Adrenal gland (tissue), 12 donors: ENCODE results near the gene CHST11. TPM values are rescaled to one million over a fixed set of nuclear protein-coding genes. Genes with fewer than 3 reads are reported as not detected.
"Not testable (repeated sequence)": the region's sequence is repeated elsewhere in the genome, so short reads cannot be mapped to it uniquely, and the experiment has no call there.

Source experiments
- DNase-seq, 7 donors: peaks; one replicate each; pipeline ENCODE4 v3.0.0-alpha.2; 2019 to 2020
- H3K27ac ChIP-seq, 5 donors: fragments of 200-600 bp; sonication (generic) in 4 of 5; 1 replicate in 3 of 5; 2 replicates in 2 of 5; pipeline versions ENCODE4 v1.5.1 to v1.8.0; 2016 to 2020; ENCODE audit warnings: mild to moderate bottlenecking in 1 of 5
- H3K27me3 ChIP-seq: fragments of 200-600 bp; 2 replicates; pipeline ENCODE4 v1.8.0; 2021
- H3K36me3 ChIP-seq, 2 donors: fragments of 200-600 bp; replicated peaks in 1 of 2; 1 replicate in 1 of 2; 2 replicates in 1 of 2; pipeline versions ENCODE4 v1.5.1 to v1.8.0; 2018 to 2022
- H3K4me1 ChIP-seq, 2 donors: fragments of 200-600 bp; replicated peaks in 1 of 2; 1 replicate in 1 of 2; 2 replicates in 1 of 2; pipeline versions ENCODE4 v1.5.1 to v1.8.0; 2018 to 2021
- H3K4me3 ChIP-seq, 4 donors: fragments of 200-600 bp; sonication (generic) in 3 of 4; one replicate each; pipeline ENCODE4 v1.5.1; 2016 to 2018
- H3K9me3 ChIP-seq, 3 donors: fragments of 200-600 bp; sonication (generic) in 1 of 3; replicated peaks in 1 of 3; 1 replicate in 2 of 3; 2 replicates in 1 of 3; pipeline versions ENCODE4 v1.5.1 to v1.8.0; 2016 to 2021
- CTCF ChIP-seq, 6 experiments: fragments of 450-650 bp in 4 of 6; fragments of 200-600 bp in 2 of 6; sonication (generic) in 1 of 6; IDR thresholded peaks; 1 replicate in 5 of 6; 2 replicates in 1 of 6; pipeline versions ENCODE4 v1.5.1 to v1.8.0; 2016 to 2021; ENCODE audit warnings: antibody characterized with exemption in 6 of 6, mild to moderate bottlenecking in 2 of 6, moderate library complexity in 1 of 6
- POLR2A ChIP-seq, 2 donors: fragments of 450-650 bp; IDR thresholded peaks; one replicate each; pipeline ENCODE4 v1.6.1; 2017; ENCODE audit warnings: antibody characterized with exemption in 2 of 2, mild to moderate bottlenecking in 2 of 2, moderate library complexity in 1 of 2
- WGBS, 4 donors: extraction: QIAGEN DNeasy Blood & Tissue Kit in 2 of 4; methylation state at CpG; one replicate each; pipeline versions ENCODE4 v1.1.5 to v1.1.7; 2013 to 2017; 5-methylcytosine and 5-hydroxymethylcytosine counted together
- intact Hi-C, 2 donors: fragments of 100-400 bp; cut with DNase I; formaldehyde crosslinking; loops; one replicate each; pipeline versions ENCODE4 v1.14.1 to v1.15.0; 2022 to 2023
- polyA plus RNA-seq, 3 donors: library from polyadenylated mRNA; stranded (reverse); fragments of 200-250 nt in 2 of 3; fragments of 350-450 nt in 1 of 3; fragmentation: Illumina TruSeq in 1 of 3; extraction: RNeasy Lipid Tissue Mini Kit (QIAGEN cat#74804) in 1 of 3; gene quantifications; one replicate each; pipeline ENCODE4 v1.2.3, GENCODE V29; 2013 to 2014
- total RNA-seq, 9 donors: library from RNA; depleted of rRNA in 4 of 9; stranded (reverse); fragments of >200 nt in 4 of 9; fragments of 120-200 nt in 1 of 9; fragmentation: NEBNext Ultra II Directional in 1 of 9; extraction: Animal tissue kit (Norgen Biotek cat#: 25700) in 1 of 9; gene quantifications; one replicate each; pipeline versions ENCODE4 v1.1.0 to v1.2.4, GENCODE V29; 2013 to 2023
- donor health status: healthy with polysubstance abuse.
- donor health status: Bipolar disorder and iron deficiency.
- donor health status: DM: yes; HTN: yes; CAD: no.
- donor health status: DM: no; HTN: no; CAD: no.
- donor health status: DM: no; HTN: no; CAD: no.
- donor health status: DM: yes; HTN: yes; CAD: no.

The CHST11 gene
- total and polyA plus RNA-seq, 12 donors = 6.2 to 95.1 (median 29.8) TPM

- Histone ChIP-seq H3K4me3 (no peak overlapping the region), H3K4me1 (peaks cover 0 to 18% of the 10 kb centered on the region in 2 donors), H3K27me3 (no peaks in the 10 kb centered on the region), H3K36me3 (no peaks in the 10 kb centered on the region), H3K9me3 (no peaks in the 10 kb centered on the region), H3K27ac (no peak overlapping the region)
- 94 to 100% (median 96%) methylated on average over 2 of the region's 2 CpGs for WGBS, 4 donors
- TF ChIP-seq CTCF (IDR thresholded peaks at IDR 0.05) (no peak), POLR2A (IDR thresholded peaks at IDR 0.05) (no peak)
- no peak for DNase-seq
- intact Hi-C loops = no loop called here
Observed at GRCh38 chr12:104743202-104743580, 286.4 kb downstream of the CHST11 start.

GRCh38 chr12:104743753-104744548, 287.2 kb downstream of the CHST11 start:
- H3K27ac ChIP-seq, H3K9me3 ChIP-seq, intact Hi-C loops, H3K27me3 ChIP-seq, H3K4me3 ChIP-seq, H3K36me3 ChIP-seq, DNase-seq: not testable (repeated sequence)
- H3K4me1 ChIP-seq = peaks cover 0 to 18% of the 10 kb centered on the region in 2 donors
- WGBS, 4 donors = 91 to 96% (median 94%) methylated on average over 6 of the region's 6 CpGs

GRCh38 chr12:104746467-104747088, 289.8 kb downstream of the CHST11 start:
- no peak for TF ChIP-seq CTCF (IDR thresholded peaks at IDR 0.05)
- no peak for TF ChIP-seq POLR2A (IDR thresholded peaks at IDR 0.05)
- Histone ChIP-seq H3K9me3 (no peaks in the 10 kb centered on the region), H3K27me3 (no peaks in the 10 kb centered on the region), H3K4me1 (peaks cover 0 to 19% of the 10 kb centered on the region in 2 donors), H3K27ac (no peak overlapping the region), H3K4me3 (no peak overlapping the region), H3K36me3 (no peaks in the 10 kb centered on the region)
- WGBS, 4 donors = 71 to 79% (median 77%) methylated on average over 6 of the region's 6 CpGs
- intact Hi-C loops = no loop called here
- no peak for DNase-seq

GRCh38 chr12:104747330-104747729, 290.6 kb downstream of the CHST11 start:
- Histone ChIP-seq H3K4me1 (peaks cover 0 to 19% of the 10 kb centered on the region in 2 donors), H3K36me3 (no peaks in the 10 kb centered on the region), H3K9me3 (no peaks in the 10 kb centered on the region), H3K27ac (no peak overlapping the region), H3K27me3 (no peaks in the 10 kb centered on the region), H3K4me3 (no peak overlapping the region)
- TF ChIP-seq CTCF (IDR thresholded peaks at IDR 0.05) (no peak), POLR2A (IDR thresholded peaks at IDR 0.05) (no peak)
- WGBS, 4 donors = 70 to 95% (median 82%) methylated on average over 2 of the region's 2 CpGs
- intact Hi-C loops = no loop called here
- no peak for DNase-seq
